GM12875 (cell line): ENCODE measurements around the gene NAV2.

Experiments
- H3K4me3 ChIP-seq: one replicate; pipeline ENCODE4 v1.5.1; 2011; ENCODE audit warnings: low read depth, low read length, control low read depth
- CTCF ChIP-seq: IDR thresholded peaks from 2 replicates; pipeline ENCODE4 v1.5.1; 2011; ENCODE audit warnings: low read depth, mild to moderate bottlenecking, control low read depth, inconsistent platforms, low read length, moderate library complexity, borderline replicate concordance; ENCODE audit not compliant: insufficient read depth

Gene NAV2

GRCh38 chr11:20010851-20011225 lies 298.2 kb downstream of the NAV2 start:
- no peak for TF ChIP-seq CTCF
- H3K4me3 ChIP-seq: no peak overlapping the region

- no peak overlapping the region for H3K4me3 ChIP-seq
- no peak for TF ChIP-seq CTCF
Observed at GRCh38 chr11:20011307-20011951, 298.8 kb downstream of the NAV2 start.

GRCh38 chr11:20013346-20014066 lies 300.9 kb downstream of the NAV2 start:
- no peak for TF ChIP-seq CTCF
- H3K4me3 ChIP-seq: no peak overlapping the region

GRCh38 chr11:20014067-20014402 lies 301.4 kb downstream of the NAV2 start:
- H3K4me3 ChIP-seq: no peak overlapping the region
- no peak for TF ChIP-seq CTCF

GRCh38 chr11:20015101-20015500 lies 302.5 kb downstream of the NAV2 start:
- no peak overlapping the region for H3K4me3 ChIP-seq
- TF ChIP-seq CTCF: no peak

GRCh38 chr11:20015529-20016427 lies 303.1 kb downstream of the NAV2 start:
- no peak for TF ChIP-seq CTCF
- no peak overlapping the region for H3K4me3 ChIP-seq
